Right ventricle myocardium inferior (tissue), 1 donor: ENCODE measurements around the gene RMC1. TPM values are rescaled to one million over a fixed set of nuclear protein-coding genes. Genes with fewer than 3 reads are reported as not detected.
"Not testable (repeated sequence)": the region's sequence is repeated elsewhere in the genome, so short reads cannot be mapped to it uniquely, and the experiment has no call there.

Experiments
- ATAC-seq: fragments of 200-7000 bp; cut with Tn5 transposase; one replicate; pipeline ENCODE4 v1.9.1; 2020; ENCODE audit warnings: mild to moderate bottlenecking, moderate library complexity
- DNase-seq: peaks from one replicate; pipeline ENCODE4 v3.0.0; 2021; ENCODE audit errors: missing footprints
- intact Hi-C: fragments of 100-400 bp; cut with DNase I; formaldehyde crosslinking; loops from one replicate; pipeline ENCODE4 v1.11.0; 2022
- long read RNA-seq: library from polyadenylated mRNA; unstranded; transcript quantifications from one replicate; pipeline ENCODE4 v2.0.0, GENCODE V29; 2021
- total RNA-seq: library from RNA; stranded (reverse); fragmentation: NEBNext Ultra II Directional; extraction: Animal tissue kit (Norgen Biotek cat#: 25700); gene quantifications from one replicate; pipeline ENCODE4 v1.2.1, GENCODE V29; 2021
- donor health status: DM: no; HTN: yes; CAD: no; lungs with severe emphysema.

Gene RMC1
- total RNA-seq, result 13.0 TPM
- long read RNA-seq, partial matches to known transcripts, result 1 of 6 reads
- long read RNA-seq, other reads (novel, unspliced or antisense), result 2 of 6 reads

- peak; percentile 99 for DNase-seq
- intact Hi-C loops, result loop anchor here (5.0 to 10.0 kb wide), 3 partner anchors 51 to 312 kb away; partner anchors contain the start of genes NPC1 and RIOK3
- peak; percentile 98 for ATAC-seq
Measured at GRCh38 chr18:23503038-23503962, at the start of gene RMC1. TSS of gene RMC1 (plus strand) at chr18:23503511. CDS start at chr18:23503619, 108 bp downstream.

- ATAC-seq, result peak; percentile 5
- intact Hi-C loops, result loop anchor here (5.0 kb wide), 1 partner anchor 49 kb away; the partner anchor contains the start of gene RMC1
- no peak for DNase-seq
Measured at GRCh38 chr18:23453680-23454058, 49.6 kb upstream of the RMC1 start.

- intact Hi-C loops, result no loop called here
- ATAC-seq (no peak), DNase-seq (no peak)
Measured at GRCh38 chr18:23456835-23457234, 46.5 kb upstream of the RMC1 start.

- ATAC-seq (no peak), DNase-seq (no peak)
- intact Hi-C loops, result no loop called here
Measured at GRCh38 chr18:23458830-23459529, 44.3 kb upstream of the RMC1 start.

- DNase-seq, result no peak
- no peak for ATAC-seq
- intact Hi-C loops, result no loop called here
Measured at GRCh38 chr18:23459530-23459921, 43.8 kb upstream of the RMC1 start.

- ATAC-seq (peak; percentile 30), DNase-seq (no peak)
- intact Hi-C loops, result no loop called here
Measured at GRCh38 chr18:23460285-23461273, 42.7 kb upstream of the RMC1 start.

GRCh38 chr18:23462876-23463275 is 40.4 kb upstream of the RMC1 start:
- ATAC-seq (no peak), DNase-seq (no peak)
- intact Hi-C loops, result no loop called here

GRCh38 chr18:23468753-23469459 is 34.4 kb upstream of the RMC1 start:
- no peak for DNase-seq
- ATAC-seq, result no peak
- intact Hi-C loops, result no loop called here

- DNase-seq (no peak), ATAC-seq (no peak)
- intact Hi-C loops, result no loop called here
Measured at GRCh38 chr18:23470620-23471387, 32.5 kb upstream of the RMC1 start.

- ATAC-seq, result no peak
- intact Hi-C loops, result no loop called here
- no peak for DNase-seq
Measured at GRCh38 chr18:23471486-23471885, 31.8 kb upstream of the RMC1 start.

- intact Hi-C loops, result no loop called here
- ATAC-seq, result no peak
- DNase-seq, result no peak
Measured at GRCh38 chr18:23479829-23480505, 23.3 kb upstream of the RMC1 start.

GRCh38 chr18:23484561-23485182 is 18.6 kb upstream of the RMC1 start:
- ATAC-seq (no peak), DNase-seq (no peak)
- intact Hi-C loops, result no loop called here

- DNase-seq, result no peak
- intact Hi-C loops, result no loop called here
- ATAC-seq, result no peak
Measured at GRCh38 chr18:23485386-23485785, 17.9 kb upstream of the RMC1 start.

- intact Hi-C loops, result no loop called here
- DNase-seq (no peak), ATAC-seq (no peak)
Measured at GRCh38 chr18:23487738-23488570, 15.4 kb upstream of the RMC1 start.

- intact Hi-C loops, ATAC-seq, DNase-seq: not testable (repeated sequence)
Measured at GRCh38 chr18:23489586-23489985, 13.7 kb upstream of the RMC1 start.
